Left forelimb (tissue), 1 donor: Measurements from ENCODE around the gene UPK1B.

Experiments used
- DNase-seq: peaks from one replicate; pipeline ENCODE4 v3.0.0-alpha.2; 2018; ENCODE audit warnings: low spot score

UPK1B gene

GRCh38 chr3:119176778-119177177 lies 3.4 kb downstream of the UPK1B start:
- DNase-seq, result no peak

- no peak for DNase-seq
These were observed 3.9 kb downstream of the UPK1B start for GRCh38 chr3:119177321-119177720.

GRCh38 chr3:119181765-119182164 lies 8.4 kb downstream of the UPK1B start:
- no peak for DNase-seq

- no peak for DNase-seq
These were observed 10.7 kb downstream of the UPK1B start for GRCh38 chr3:119184111-119184510.

- no peak for DNase-seq
These were observed 11.6 kb downstream of the UPK1B start for GRCh38 chr3:119184796-119185570.

GRCh38 chr3:119187266-119187665 lies 13.9 kb downstream of the UPK1B start:
- no peak for DNase-seq

- DNase-seq, result no peak
These were observed 18.4 kb downstream of the UPK1B start for GRCh38 chr3:119191800-119192199.

- DNase-seq, result no peak
These were observed 21.1 kb downstream of the UPK1B start for GRCh38 chr3:119194237-119195150.

- no peak for DNase-seq
These were observed 21.7 kb downstream of the UPK1B start for GRCh38 chr3:119195151-119195476.

GRCh38 chr3:119195911-119196310 lies 22.5 kb downstream of the UPK1B start:
- no peak for DNase-seq

- no peak for DNase-seq
These were observed 31.8 kb downstream of the UPK1B start for GRCh38 chr3:119205209-119205608.

- DNase-seq, result no peak
These were observed 32.3 kb downstream of the UPK1B start for GRCh38 chr3:119205685-119206084.

- no peak for DNase-seq
These were observed 33.5 kb downstream of the UPK1B start for GRCh38 chr3:119206611-119207511.

GRCh38 chr3:119207512-119207875 lies 34.1 kb downstream of the UPK1B start:
- no peak for DNase-seq

GRCh38 chr3:119211193-119211592 lies 37.8 kb downstream of the UPK1B start:
- no peak for DNase-seq

- DNase-seq, result no peak
These were observed 38.4 kb downstream of the UPK1B start for GRCh38 chr3:119211803-119212202.

- no peak for DNase-seq
These were observed 45.7 kb downstream of the UPK1B start for GRCh38 chr3:119219069-119219468.

- no peak for DNase-seq
These were observed 46.8 kb downstream of the UPK1B start for GRCh38 chr3:119220198-119220597.

GRCh38 chr3:119220970-119221667 lies 47.7 kb downstream of the UPK1B start:
- no peak for DNase-seq

- DNase-seq, result no peak
These were observed 48.5 kb downstream of the UPK1B start for GRCh38 chr3:119221779-119222320.

GRCh38 chr3:119222391-119222790 lies 49.0 kb downstream of the UPK1B start:
- DNase-seq, result no peak
